SK-N-SH (cell line): ENCODE measurements around the gene KLF13. TPM values are rescaled to one million over a fixed set of nuclear protein-coding genes. Genes with fewer than 3 reads are reported as not detected.

ENCODE experiments used
- CTCF ChIA-PET: fragments of 300-600, 350-600 bp; formaldehyde crosslinking; extraction: SDS; loops from one replicate; lab custom pipeline; 2021; lab: Yijun Ruan, JAX
- POLR2A ChIA-PET: fragments of 350-600 bp; sonication (Branson Sonifier 250); formaldehyde crosslinking; extraction: SDS; loops from one replicate; lab custom pipeline; 2020; ENCODE audit warnings: antibody characterized with exemption, inconsistent platforms; lab: Yijun Ruan, JAX
- DNase-seq: peaks from one replicate; pipeline ENCODE4 v3.0.0; 2012
- H2AFZ ChIP-seq: fragments of 200-600 bp; sonication (generic); 2 replicates; pipeline ENCODE4 v1.8.1; 2016; ENCODE audit warnings: antibody characterized with exemption, mild to moderate bottlenecking, low read depth
- H3F3A ChIP-seq: fragments of 200-600 bp; sonication (generic); replicated peaks from 2 replicates; pipeline ENCODE3; 2016; ENCODE audit warnings: antibody characterized with exemption, mild to moderate bottlenecking; ENCODE audit not compliant: insufficient read depth
- H3K27ac ChIP-seq, 2 experiments: fragments of 200-500 bp in 1 of 2; fragments of 200-600 bp in 1 of 2; sonication (Bioruptor generic) in 1 of 2; sonication (generic), shearing (Covaris generic) in 1 of 2; 2 replicates each; pipeline versions ENCODE4 v1.5.1 to v1.6.1; 2014 to 2016; ENCODE audit warnings: low read depth in 2 of 2, inconsistent platforms in 1 of 2, low read length in 1 of 2, mild to moderate bottlenecking in 1 of 2, mixed read lengths in 1 of 2
- H3K27me3 ChIP-seq: fragments of 200-600 bp; sonication (generic), shearing (Covaris generic); 2 replicates; pipeline ENCODE4 v1.6.1; 2016; ENCODE audit warnings: mixed run types; ENCODE audit not compliant: insufficient read depth
- H3K36me3 ChIP-seq, 2 experiments: fragments of 200-500 bp in 1 of 2; fragments of 200-600 bp in 1 of 2; sonication (Bioruptor generic) in 1 of 2; sonication (generic) in 1 of 2; replicated peaks in 1 of 2; 2 replicates each; pipeline versions ENCODE3 to v1.5.1; 2014 to 2016; ENCODE audit warnings: low read length in 1 of 2, mild to moderate bottlenecking in 1 of 2; ENCODE audit not compliant: insufficient read depth in 2 of 2, control insufficient read depth in 1 of 2
- H3K4me1 ChIP-seq, 2 experiments: fragments of 200-500 bp in 1 of 2; fragments of 200-600 bp in 1 of 2; sonication (Bioruptor generic) in 1 of 2; sonication (generic), shearing (Covaris generic) in 1 of 2; 2 replicates each; pipeline versions ENCODE4 v1.5.1 to v1.6.1; 2014 to 2016; ENCODE audit warnings: low read depth in 1 of 2, low read length in 1 of 2, mixed run types in 1 of 2; ENCODE audit not compliant: insufficient read depth in 2 of 2, control insufficient read depth in 1 of 2
- H3K4me2 ChIP-seq: fragments of 200-600 bp; sonication (generic), shearing (Covaris generic); 2 replicates; pipeline ENCODE4 v1.6.1; 2017; ENCODE audit warnings: mixed run types
- H3K4me3 ChIP-seq, 2 experiments: fragments of 200-500 bp in 1 of 2; fragments of 200-600 bp in 1 of 2; sonication (Bioruptor generic) in 1 of 2; sonication (generic), shearing (Covaris generic) in 1 of 2; 2 replicates each; pipeline versions ENCODE4 v1.5.1 to v1.8.1; 2014 to 2016; ENCODE audit warnings: low read depth in 2 of 2, inconsistent platforms in 1 of 2, low read length in 1 of 2, mild to moderate bottlenecking in 1 of 2, mixed read lengths in 1 of 2, moderate library complexity in 1 of 2
- H3K79me2 ChIP-seq: fragments of 200-600 bp; sonication (generic); 2 replicates; pipeline ENCODE4 v1.8.1; 2017; ENCODE audit warnings: mild to moderate bottlenecking; ENCODE audit not compliant: insufficient read depth
- H3K9ac ChIP-seq: fragments of 200-600 bp; sonication (generic); 2 replicates; pipeline ENCODE4 v1.6.1; 2017; ENCODE audit warnings: mixed run types
- H3K9me2 ChIP-seq: fragments of 200-600 bp; sonication (generic); 2 replicates; pipeline ENCODE4 v1.6.1; 2017; ENCODE audit warnings: mixed run types
- H3K9me3 ChIP-seq: fragments of 200-600 bp; sonication (generic); 2 replicates; pipeline ENCODE4 v1.6.1; 2017; ENCODE audit warnings: mixed run types, mild to moderate bottlenecking, moderate library complexity
- H4K20me1 ChIP-seq: fragments of 200-600 bp; sonication (generic); 2 replicates; pipeline ENCODE4 v1.6.1; 2017; ENCODE audit warnings: mild to moderate bottlenecking, mixed run types; ENCODE audit not compliant: insufficient read depth
- FOSL2 ChIP-seq: IDR thresholded peaks from 2 replicates; pipeline ENCODE4 v1.4.0; 2012; ENCODE audit warnings: low read depth, mild to moderate bottlenecking, moderate library complexity, borderline replicate concordance
- FOXM1 ChIP-seq: IDR thresholded peaks from 2 replicates; pipeline ENCODE4 v1.4.0; 2012; ENCODE audit warnings: low read depth, mild to moderate bottlenecking
- GABPA ChIP-seq: IDR thresholded peaks from 2 replicates; pipeline ENCODE4 v1.4.0; 2012; ENCODE audit warnings: low read depth, mild to moderate bottlenecking
- MEF2A ChIP-seq: IDR thresholded peaks from 2 replicates; pipeline ENCODE4 v1.4.0; 2012; ENCODE audit warnings: low read depth, borderline replicate concordance
- NFIC ChIP-seq: IDR thresholded peaks from 2 replicates; pipeline ENCODE4 v1.4.0; 2012; ENCODE audit warnings: borderline replicate concordance
- POLR2AphosphoS5 ChIP-seq: IDR thresholded peaks from 2 replicates; pipeline ENCODE4 v1.6.1; 2012; ENCODE audit warnings: low read depth, low read length
- SIN3A ChIP-seq: IDR thresholded peaks from 2 replicates; pipeline ENCODE4 v1.6.1; 2012; ENCODE audit warnings: low read depth, mild to moderate bottlenecking, low read length, moderate library complexity, borderline replicate concordance
- TAF1 ChIP-seq: IDR thresholded peaks from 2 replicates; pipeline ENCODE4 v1.6.1; 2012; ENCODE audit warnings: low read depth, mild to moderate bottlenecking, low read length, moderate library complexity, borderline replicate concordance
- TCF12 ChIP-seq: IDR thresholded peaks from 2 replicates; pipeline ENCODE4 v1.4.0; 2012
- WGBS: methylation state at CpG from one replicate; pipeline ENCODE4 v1.1.6; 2017; ENCODE audit warnings: low lambda C conversion rate; 5-methylcytosine and 5-hydroxymethylcytosine counted together
- polyA plus RNA-seq, 3 experiments: library from polyadenylated mRNA; depleted of rRNA; stranded (reverse); fragments of >200 nt; gene quantifications; 2 replicates each; pipeline ENCODE4 v1.2.3, GENCODE V29; 2012
- TF ChIP-seq, protein P1 (sequence below): fragments of 150-350 bp; IDR thresholded peaks from 2 replicates; pipeline ENCODE4 v1.6.1; 2017; ENCODE audit warnings: antibody characterized with exemption, low read length, low read depth, borderline replicate concordance

Gene KLF13
- polyA plus RNA-seq, 1 of the 3 experiments (the other 2 are of a cell fraction) = 7.1 TPM

DNA sequence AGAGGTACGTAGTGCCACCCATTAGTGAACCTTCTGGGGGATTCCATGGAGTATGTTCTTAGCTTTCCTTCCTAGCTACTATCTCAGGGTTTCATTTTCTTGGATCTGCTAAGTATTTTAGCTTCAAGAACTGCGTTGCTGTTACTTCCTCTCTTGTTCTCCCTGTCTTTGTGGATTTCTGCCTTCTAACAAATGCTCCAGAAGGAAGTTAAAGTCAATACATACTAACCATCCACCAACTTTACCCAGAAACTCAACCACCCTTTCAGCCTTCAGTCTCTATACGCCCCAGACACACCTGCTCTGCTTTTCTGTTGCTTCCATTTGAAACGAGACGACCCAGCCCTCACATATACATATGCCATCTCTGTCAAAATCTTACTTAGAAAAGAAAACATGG lies 2.4 kb upstream of the KLF13 start (continued):
- TF ChIP-seq FOSL2 (no peak), FOXM1 (no peak), TCF12 (no peak), SIN3A (no peak)
- TF ChIP-seq, protein P1, sequence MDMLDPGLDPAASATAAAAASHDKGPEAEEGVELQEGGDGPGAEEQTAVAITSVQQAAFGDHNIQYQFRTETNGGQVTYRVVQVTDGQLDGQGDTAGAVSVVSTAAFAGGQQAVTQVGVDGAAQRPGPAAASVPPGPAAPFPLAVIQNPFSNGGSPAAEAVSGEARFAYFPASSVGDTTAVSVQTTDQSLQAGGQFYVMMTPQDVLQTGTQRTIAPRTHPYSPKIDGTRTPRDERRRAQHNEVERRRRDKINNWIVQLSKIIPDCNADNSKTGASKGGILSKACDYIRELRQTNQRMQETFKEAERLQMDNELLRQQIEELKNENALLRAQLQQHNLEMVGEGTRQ = no peak

DNA sequence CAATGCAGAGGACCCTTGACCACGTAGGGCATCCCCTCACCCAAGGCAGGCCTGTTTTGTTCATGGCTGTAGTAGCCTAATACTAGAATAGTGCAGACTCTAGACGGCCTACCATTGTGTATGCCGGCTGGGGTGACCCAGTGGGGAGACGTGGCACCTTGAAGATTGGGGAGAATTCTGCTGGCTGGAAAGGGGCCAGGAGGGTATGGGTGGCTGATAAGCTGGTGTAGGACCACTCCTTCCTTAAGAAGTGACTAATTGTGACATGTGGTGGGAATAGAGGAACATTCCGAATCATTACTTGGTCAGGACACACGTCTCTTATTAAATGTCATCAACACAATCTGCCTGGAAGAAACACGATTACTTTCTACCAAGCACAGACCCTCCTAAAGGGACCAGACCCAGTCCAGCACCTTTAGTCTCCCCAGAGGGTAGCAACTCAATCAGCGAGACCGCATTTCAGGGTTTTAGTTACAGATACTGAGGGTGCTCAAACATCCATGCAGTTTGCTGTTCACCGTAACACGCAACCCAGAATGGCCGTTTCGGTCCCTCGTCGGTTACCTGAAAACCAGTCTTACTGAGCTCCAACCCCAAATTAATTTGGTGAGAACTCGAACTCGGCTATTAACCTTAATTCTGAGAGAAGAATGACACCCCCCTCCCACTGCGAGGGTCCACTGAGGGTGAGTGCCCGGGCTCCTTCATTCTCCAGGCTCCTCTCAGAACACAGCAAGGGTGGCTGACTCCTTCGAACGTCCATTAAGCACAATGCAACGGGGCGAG lies 1.6 kb upstream of the KLF13 start:
- Histone ChIP-seq H3F3A (peaks cover 5% of the 10 kb centered on the region), H3K36me3 (no peaks in the 10 kb centered on the region), H3K79me2 (peaks cover 27% of the 10 kb centered on the region), H3K9ac (peak overlapping the region; percentile 93), H3K9me2 (no peaks in the 10 kb centered on the region), H3K4me3 (peak overlapping the region; percentile 81 to 85), H3K27me3 (no peaks in the 10 kb centered on the region), H4K20me1 (peaks cover 12% of the 10 kb centered on the region; the same call in 1 of the 2 replicates), H2AFZ (peak overlapping the region; percentile 88), H3K4me1 (peaks cover 5 to 21% of the 10 kb centered on the region in 2 experiments; a peak in 2 of 4 replicates), H3K9me3 (no peaks in the 10 kb centered on the region), H3K27ac (peak overlapping the region; percentile 82 to 94), H3K4me2 (peak overlapping the region; percentile 98)
- TF ChIP-seq GABPA (no peak), MEF2A (no peak)
- DNase-seq = no peak
- CTCF ChIA-PET = interaction anchor here (0.8 to 5.0 kb wide), 9 partner anchors 22 to 118 kb away, joined by 3 to 21 read pairs (median 4); no protein-coding TSS in a partner anchor
- POLR2A ChIA-PET = interaction anchor here (1.2 to 2.5 kb wide), 7 partner anchors 17 to 110 kb away, joined by 6 to 22 read pairs (median 10); no protein-coding TSS in a partner anchor
- WGBS = 63% methylated on average over 20 of the region's 23 CpGs

DNA sequence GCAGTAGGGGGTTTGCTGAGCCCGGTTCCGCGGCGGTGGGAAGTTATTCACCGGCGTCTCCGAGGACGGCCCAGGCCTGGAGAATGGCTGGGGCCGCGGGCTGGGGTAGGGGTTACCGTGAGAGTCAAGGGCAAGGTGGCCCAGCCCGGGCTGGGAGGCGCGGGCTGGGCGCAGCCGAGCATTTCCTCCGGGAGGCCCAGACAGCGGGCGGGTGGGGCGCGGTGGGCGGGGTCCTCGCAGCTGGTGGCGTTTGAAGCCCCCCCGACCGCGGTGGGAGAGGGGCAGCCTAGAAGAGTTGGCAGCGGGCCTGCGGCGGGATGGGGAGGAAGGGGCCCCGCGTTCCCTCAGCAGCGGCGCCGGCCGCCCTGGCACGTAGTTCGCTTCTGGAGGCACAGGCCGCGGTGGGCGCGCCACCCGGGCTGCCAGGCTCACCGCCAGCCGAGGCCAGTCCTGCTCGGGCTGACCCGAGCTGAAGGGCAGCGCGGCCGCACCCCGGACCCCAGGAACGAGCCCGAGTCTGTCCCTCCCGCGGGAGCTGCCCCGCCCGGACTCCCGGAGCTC lies 960 bp upstream of the KLF13 start:
- Histone ChIP-seq H3K36me3 (no peaks in the 10 kb centered on the region), H3F3A (peaks cover 5% of the 10 kb centered on the region), H3K4me1 (peaks cover 5 to 27% of the 10 kb centered on the region in 2 experiments; a peak in 2 of 4 replicates), H3K27me3 (no peaks in the 10 kb centered on the region), H4K20me1 (peaks cover 19% of the 10 kb centered on the region; the same call in 1 of the 2 replicates), H3K4me2 (peak overlapping the region; percentile 98), H2AFZ (peak overlapping the region; percentile 88), H3K4me3 (peak overlapping the region; percentile 81 to 85), H3K9me3 (no peaks in the 10 kb centered on the region), H3K27ac (peak overlapping the region; percentile 82 to 94), H3K9ac (peak overlapping the region; percentile 93), H3K9me2 (no peaks in the 10 kb centered on the region), H3K79me2 (peaks cover 29% of the 10 kb centered on the region)
- WGBS = 0% methylated on average over 5 of the region's 58 CpGs
- peak; percentile 82 for DNase-seq
- ChIA-PET CTCF (interaction anchor here (0.8 to 5.0 kb wide), 12 partner anchors 23 to 165 kb away, joined by 3 to 21 read pairs (median 4); no protein-coding TSS in a partner anchor), POLR2A (interaction anchor here (0.8 to 2.5 kb wide), 14 partner anchors 8 to 111 kb away, joined by 3 to 22 read pairs (median 8); no protein-coding TSS in a partner anchor)
- TF ChIP-seq TAF1 = no peak
- TF ChIP-seq POLR2AphosphoS5 = 0 out of 2 replicates have a peak, but pooled peaks have one; percentile 37
- peak; percentile 50; the same call in 1 of the 2 replicates for TF ChIP-seq NFIC
- TF ChIP-seq TCF12 = 0 out of 2 replicates have a peak, but pooled peaks have one; percentile 3
